ENCODE measurements around the gene KRTAP10-6.
"Not testable (repeated sequence)": the region's sequence is repeated elsewhere in the genome, so short reads cannot be mapped to it uniquely, and the experiment has no call there.

Gene KRTAP10-6

GRCh38 chr21:44612029-44612486 is 19.8 kb upstream of the KRTAP10-6 start, which contains the start of gene KRTAP10-8:
Gene KRTAP10-8, plus strand, starts transcription at chr21:44612079. Its CDS starts 22 bp downstream, at chr21:44612101.
- H3K27ac ChIP-seq (ENCODE audit: low read depth, low read length) = no peak within 1 kb of the TSS
- H3K36me3 ChIP-seq (ENCODE audit: control insufficient read depth in 5 of 5, insufficient read depth in 5 of 5, low read length in 5 of 5) = no peaks in the 10 kb centered on the region
- H3K4me3 ChIP-seq (ENCODE audit: low read depth in 1 of 5, low read length in 5 of 5) = no peak within 1 kb of the TSS
- no peaks in the 10 kb centered on the region for H3K4me1 ChIP-seq (ENCODE audit: control insufficient read depth in 5 of 5, insufficient read depth in 5 of 5, low read length in 5 of 5)
- peaks cover 4 to 29% (median 21%) of the 10 kb centered on the region in 5 donors for H3K27me3 ChIP-seq (ENCODE audit: control insufficient read depth in 5 of 5, insufficient read depth in 4 of 5, low read length in 5 of 5)
- peaks cover 2 to 30% (median 22%) of the 10 kb centered on the region in 5 donors for H3K9me3 ChIP-seq (ENCODE audit: control insufficient read depth in 5 of 5, low read length in 5 of 5)
- H3K9ac ChIP-seq (ENCODE audit: low read length in 5 of 5) = no peak within 1 kb of the TSS

GRCh38 chr21:44611551-44611950 is 19.2 kb upstream of the KRTAP10-6 start:
- H3K4me3 ChIP-seq (ENCODE audit: low read depth in 1 of 5, low read length in 5 of 5) = no peak overlapping the region
- H3K4me1 ChIP-seq (ENCODE audit: control insufficient read depth in 5 of 5, insufficient read depth in 5 of 5, low read length in 5 of 5) = no peaks in the 10 kb centered on the region
- peaks cover 2 to 30% (median 22%) of the 10 kb centered on the region in 5 donors for H3K9me3 ChIP-seq (ENCODE audit: control insufficient read depth in 5 of 5, low read length in 5 of 5)
- H3K36me3 ChIP-seq (ENCODE audit: control insufficient read depth in 5 of 5, insufficient read depth in 5 of 5, low read length in 5 of 5) = no peaks in the 10 kb centered on the region
- H3K9ac ChIP-seq (ENCODE audit: low read length in 5 of 5) = no peak overlapping the region
- peaks cover 4 to 29% (median 21%) of the 10 kb centered on the region in 5 donors for H3K27me3 ChIP-seq (ENCODE audit: control insufficient read depth in 5 of 5, insufficient read depth in 4 of 5, low read length in 5 of 5)
- no peak overlapping the region for H3K27ac ChIP-seq (ENCODE audit: low read depth, low read length)

- H3K4me1 ChIP-seq (ENCODE audit: control insufficient read depth in 5 of 5, insufficient read depth in 5 of 5, low read length in 5 of 5); H3K4me3 ChIP-seq (ENCODE audit: low read depth in 1 of 5, low read length in 5 of 5); H3K9ac ChIP-seq (ENCODE audit: low read length in 5 of 5); H3K36me3 ChIP-seq (ENCODE audit: control insufficient read depth in 5 of 5, insufficient read depth in 5 of 5, low read length in 5 of 5); H3K27ac ChIP-seq (ENCODE audit: low read depth, low read length): not testable (repeated sequence)
- H3K27me3 ChIP-seq (ENCODE audit: control insufficient read depth in 5 of 5, insufficient read depth in 4 of 5, low read length in 5 of 5) = peaks cover 0 to 21% (median 13%) of the 10 kb centered on the region in 5 donors
- H3K9me3 ChIP-seq (ENCODE audit: control insufficient read depth in 5 of 5, low read length in 5 of 5) = peaks cover 2 to 30% (median 22%) of the 10 kb centered on the region in 5 donors
Observed at GRCh38 chr21:44610157-44610843, 18.0 kb upstream of the KRTAP10-6 start.

GRCh38 chr21:44609193-44609592 is 16.9 kb upstream of the KRTAP10-6 start:
- no peaks in the 10 kb centered on the region for H3K4me1 ChIP-seq (ENCODE audit: control insufficient read depth in 5 of 5, insufficient read depth in 5 of 5, low read length in 5 of 5)
- no peak overlapping the region for H3K9ac ChIP-seq (ENCODE audit: low read length in 5 of 5)
- H3K27ac ChIP-seq (ENCODE audit: low read depth, low read length) = no peak overlapping the region
- peaks cover 0 to 19% (median 10%) of the 10 kb centered on the region in 5 donors for H3K27me3 ChIP-seq (ENCODE audit: control insufficient read depth in 5 of 5, insufficient read depth in 4 of 5, low read length in 5 of 5)
- H3K36me3 ChIP-seq (ENCODE audit: control insufficient read depth in 5 of 5, insufficient read depth in 5 of 5, low read length in 5 of 5) = no peaks in the 10 kb centered on the region
- H3K4me3 ChIP-seq (ENCODE audit: low read depth in 1 of 5, low read length in 5 of 5) = no peak overlapping the region
- H3K9me3 ChIP-seq (ENCODE audit: control insufficient read depth in 5 of 5, low read length in 5 of 5) = peaks cover 2 to 30% (median 22%) of the 10 kb centered on the region in 5 donors

- Histone ChIP-seq H3K4me1 (ENCODE audit: control insufficient read depth in 5 of 5, insufficient read depth in 5 of 5, low read length in 5 of 5) (no peaks in the 10 kb centered on the region), H3K27ac (ENCODE audit: low read depth, low read length) (no peak overlapping the region), H3K9ac (ENCODE audit: low read length in 5 of 5) (no peak overlapping the region), H3K27me3 (ENCODE audit: control insufficient read depth in 5 of 5, insufficient read depth in 4 of 5, low read length in 5 of 5) (peaks cover 8 to 20% (median 13%) of the 10 kb centered on the region in 5 donors), H3K4me3 (ENCODE audit: low read depth in 1 of 5, low read length in 5 of 5) (no peak overlapping the region), H3K9me3 (ENCODE audit: control insufficient read depth in 5 of 5, low read length in 5 of 5) (peaks cover 2 to 25% (median 15%) of the 10 kb centered on the region in 5 donors), H3K36me3 (ENCODE audit: control insufficient read depth in 5 of 5, insufficient read depth in 5 of 5, low read length in 5 of 5) (no peaks in the 10 kb centered on the region)
Observed at GRCh38 chr21:44606495-44606894, 14.2 kb upstream of the KRTAP10-6 start.

GRCh38 chr21:44603911-44604310 is 11.6 kb upstream of the KRTAP10-6 start:
- Histone ChIP-seq H3K9me3 (ENCODE audit: control insufficient read depth in 5 of 5, low read length in 5 of 5) (peaks cover 0 to 5% (median 2%) of the 10 kb centered on the region in 5 donors), H3K27me3 (ENCODE audit: control insufficient read depth in 5 of 5, insufficient read depth in 4 of 5, low read length in 5 of 5) (peaks cover 9 to 36% (median 20%) of the 10 kb centered on the region in 5 donors), H3K36me3 (ENCODE audit: control insufficient read depth in 5 of 5, insufficient read depth in 5 of 5, low read length in 5 of 5) (no peaks in the 10 kb centered on the region), H3K27ac (ENCODE audit: low read depth, low read length) (no peak overlapping the region), H3K9ac (ENCODE audit: low read length in 5 of 5) (no peak overlapping the region), H3K4me1 (ENCODE audit: control insufficient read depth in 5 of 5, insufficient read depth in 5 of 5, low read length in 5 of 5) (no peaks in the 10 kb centered on the region), H3K4me3 (ENCODE audit: low read depth in 1 of 5, low read length in 5 of 5) (no peak overlapping the region)

- Histone ChIP-seq H3K9me3 (ENCODE audit: control insufficient read depth in 5 of 5, low read length in 5 of 5) (peaks cover 0 to 5% (median 0%) of the 10 kb centered on the region in 5 donors), H3K4me3 (ENCODE audit: low read depth in 1 of 5, low read length in 5 of 5) (no peak overlapping the region), H3K36me3 (ENCODE audit: control insufficient read depth in 5 of 5, insufficient read depth in 5 of 5, low read length in 5 of 5) (no peaks in the 10 kb centered on the region), H3K27me3 (ENCODE audit: control insufficient read depth in 5 of 5, insufficient read depth in 4 of 5, low read length in 5 of 5) (peaks cover 9 to 36% (median 20%) of the 10 kb centered on the region in 5 donors), H3K4me1 (ENCODE audit: control insufficient read depth in 5 of 5, insufficient read depth in 5 of 5, low read length in 5 of 5) (no peaks in the 10 kb centered on the region), H3K27ac (ENCODE audit: low read depth, low read length) (no peak overlapping the region), H3K9ac (ENCODE audit: low read length in 5 of 5) (no peak overlapping the region)
Observed at GRCh38 chr21:44603109-44603875, 11.0 kb upstream of the KRTAP10-6 start.

GRCh38 chr21:44602463-44602850 is 10.2 kb upstream of the KRTAP10-6 start:
- Histone ChIP-seq H3K9ac (ENCODE audit: low read length in 5 of 5) (no peak overlapping the region), H3K27ac (ENCODE audit: low read depth, low read length) (no peak overlapping the region), H3K9me3 (ENCODE audit: control insufficient read depth in 5 of 5, low read length in 5 of 5) (peaks cover 0 to 5% (median 0%) of the 10 kb centered on the region in 5 donors), H3K4me3 (ENCODE audit: low read depth in 1 of 5, low read length in 5 of 5) (no peak overlapping the region), H3K36me3 (ENCODE audit: control insufficient read depth in 5 of 5, insufficient read depth in 5 of 5, low read length in 5 of 5) (no peaks in the 10 kb centered on the region), H3K27me3 (ENCODE audit: control insufficient read depth in 5 of 5, insufficient read depth in 4 of 5, low read length in 5 of 5) (peaks cover 9 to 36% (median 20%) of the 10 kb centered on the region in 5 donors), H3K4me1 (ENCODE audit: control insufficient read depth in 5 of 5, insufficient read depth in 5 of 5, low read length in 5 of 5) (no peaks in the 10 kb centered on the region)

- Histone ChIP-seq H3K9me3 (ENCODE audit: control insufficient read depth in 5 of 5, low read length in 5 of 5) (peaks cover 0 to 5% (median 0%) of the 10 kb centered on the region in 5 donors), H3K27me3 (ENCODE audit: control insufficient read depth in 5 of 5, insufficient read depth in 4 of 5, low read length in 5 of 5) (peaks cover 9 to 36% (median 20%) of the 10 kb centered on the region in 5 donors), H3K4me3 (ENCODE audit: low read depth in 1 of 5, low read length in 5 of 5) (no peak overlapping the region), H3K27ac (ENCODE audit: low read depth, low read length) (no peak overlapping the region), H3K4me1 (ENCODE audit: control insufficient read depth in 5 of 5, insufficient read depth in 5 of 5, low read length in 5 of 5) (no peaks in the 10 kb centered on the region), H3K36me3 (ENCODE audit: control insufficient read depth in 5 of 5, insufficient read depth in 5 of 5, low read length in 5 of 5) (no peaks in the 10 kb centered on the region), H3K9ac (ENCODE audit: low read length in 5 of 5) (no peak overlapping the region)
Observed at GRCh38 chr21:44601596-44602462, 9.5 kb upstream of the KRTAP10-6 start.
